Measurements from ENCODE around the gene OR10J4. TPM values are rescaled to one million over a fixed set of nuclear protein-coding genes. Genes with fewer than 3 reads are reported as not detected.
A peak's percentile ranks its signal among the peaks of the same experiment; 100 is the strongest.
"Not testable (repeated sequence)": the region's sequence is repeated elsewhere in the genome, so short reads cannot be mapped to it uniquely, and the experiment has no call there.

OR10J4 gene
- total RNA-seq, 6 donors from 2014 or later, result not detected

- no peak for TF ChIP-seq POLR2A (IDR thresholded peaks at IDR 0.05)
- no peak for TF ChIP-seq EP300 (IDR thresholded peaks at IDR 0.05)
- TF ChIP-seq POLR2AphosphoS5 (IDR thresholded peaks at IDR 0.05), result no peak
- TF ChIP-seq CTCF (IDR thresholded peaks at IDR 0.05), result no peak
- WGBS, 2 donors, result 39 to 77% methylated on average over 2 of the region's 2 CpGs
- H3K36me3 ChIP-seq, result no peaks in the 10 kb centered on the region
- no peaks in the 10 kb centered on the region for H3K4me1 ChIP-seq
- no peaks in the 10 kb centered on the region for H3K9me3 ChIP-seq
- no peak overlapping the region for H3K4me3 ChIP-seq
- no peak for DNase-seq
- no peak overlapping the region for H3K27ac ChIP-seq
- no peak for ATAC-seq (ENCODE audit: low FRiP score in 2 of 2)
- H3K27me3 ChIP-seq, result no peaks in the 10 kb centered on the region
These were observed 10.4 kb downstream of the OR10J4 start for GRCh38 chr1:159442428-159442827.

- H3K36me3 ChIP-seq, result no peaks in the 10 kb centered on the region
- no peak overlapping the region for H3K4me3 ChIP-seq
- no peak for TF ChIP-seq POLR2A (IDR thresholded peaks at IDR 0.05)
- TF ChIP-seq POLR2AphosphoS5 (IDR thresholded peaks at IDR 0.05), result no peak
- no peak for TF ChIP-seq EP300 (IDR thresholded peaks at IDR 0.05)
- no peak for TF ChIP-seq CTCF (IDR thresholded peaks at IDR 0.05)
- H3K27ac ChIP-seq, result no peak overlapping the region
- DNase-seq, result no peak
- H3K9me3 ChIP-seq, result no peaks in the 10 kb centered on the region
- WGBS, 2 donors, result 54 to 84% methylated on average over 4 of the region's 4 CpGs
- no peak for ATAC-seq (ENCODE audit: low FRiP score in 2 of 2)
- H3K27me3 ChIP-seq, result no peaks in the 10 kb centered on the region
- no peaks in the 10 kb centered on the region for H3K4me1 ChIP-seq
These were observed 11.2 kb downstream of the OR10J4 start for GRCh38 chr1:159443066-159443750.

- no peak for TF ChIP-seq CTCF (IDR thresholded peaks at IDR 0.05)
- no peak for TF ChIP-seq POLR2A (IDR thresholded peaks at IDR 0.05)
- no peak for TF ChIP-seq EP300 (IDR thresholded peaks at IDR 0.05)
- no peak for TF ChIP-seq POLR2AphosphoS5 (IDR thresholded peaks at IDR 0.05)
- DNase-seq, result no peak
- H3K27ac ChIP-seq, result no peak overlapping the region
- no peaks in the 10 kb centered on the region for H3K4me1 ChIP-seq
- H3K36me3 ChIP-seq, result no peaks in the 10 kb centered on the region
- no peaks in the 10 kb centered on the region for H3K27me3 ChIP-seq
- no peaks in the 10 kb centered on the region for H3K9me3 ChIP-seq
- no peak for ATAC-seq (ENCODE audit: low FRiP score in 2 of 2)
- H3K4me3 ChIP-seq, result no peak overlapping the region
These were observed 12.5 kb downstream of the OR10J4 start for GRCh38 chr1:159444511-159444910.

- H3K4me1 ChIP-seq, result no peaks in the 10 kb centered on the region
- ATAC-seq (ENCODE audit: low FRiP score in 2 of 2) (no peak), DNase-seq (no peak)
- H3K9me3 ChIP-seq, result peaks cover 0 to 4% (median 0%) of the 10 kb centered on the region in 4 donors
- no peak overlapping the region for H3K27ac ChIP-seq
- no peak overlapping the region for H3K4me3 ChIP-seq
- no peaks in the 10 kb centered on the region for H3K36me3 ChIP-seq
- no peak for TF ChIP-seq POLR2AphosphoS5 (IDR thresholded peaks at IDR 0.05)
- no peaks in the 10 kb centered on the region for H3K27me3 ChIP-seq
- 63 to 64% methylated on average over 1 of the region's 1 CpG for WGBS, 2 donors
These were observed 16.2 kb downstream of the OR10J4 start for GRCh38 chr1:159448181-159448580.

- H3K9me3 ChIP-seq; ATAC-seq (ENCODE audit: low FRiP score in 2 of 2): not testable (repeated sequence)
- DNase-seq, result peak in 1 of 2 donors; percentile 38
These were observed 17.6 kb downstream of the OR10J4 start for GRCh38 chr1:159449605-159450004.

GRCh38 chr1:159459551-159459950 is 27.5 kb downstream of the OR10J4 start:
- Histone ChIP-seq H3K4me3 (no peak overlapping the region), H3K27me3 (no peaks in the 10 kb centered on the region), H3K9me3 (peaks cover 0 to 6% (median 3%) of the 10 kb centered on the region in 4 donors), H3K4me1 (no peaks in the 10 kb centered on the region), H3K36me3 (no peaks in the 10 kb centered on the region), H3K27ac (no peak overlapping the region)
- TF ChIP-seq POLR2AphosphoS5 (IDR thresholded peaks at IDR 0.05), result no peak
- no peak for TF ChIP-seq CTCF (IDR thresholded peaks at IDR 0.05)
- no peak for TF ChIP-seq EP300 (IDR thresholded peaks at IDR 0.05)
- TF ChIP-seq POLR2A (IDR thresholded peaks at IDR 0.05), result no peak
- 75 to 77% methylated on average over 2 of the region's 2 CpGs for WGBS, 2 donors
- ATAC-seq (ENCODE audit: low FRiP score in 2 of 2) (no peak), DNase-seq (no peak)

More at GRCh38 chr1:159449605-159450004, 17.6 kb downstream of the OR10J4 start:
- H3K4me1 ChIP-seq, H3K27ac ChIP-seq, H3K4me3 ChIP-seq, H3K27me3 ChIP-seq, H3K36me3 ChIP-seq: not testable (repeated sequence)
- WGBS, 2 donors, result 93 to 100% methylated on average over 1 to 3 of the region's 23 CpGs
